ENCODE measurements around the gene RNF152.

RNF152 gene

DNA sequence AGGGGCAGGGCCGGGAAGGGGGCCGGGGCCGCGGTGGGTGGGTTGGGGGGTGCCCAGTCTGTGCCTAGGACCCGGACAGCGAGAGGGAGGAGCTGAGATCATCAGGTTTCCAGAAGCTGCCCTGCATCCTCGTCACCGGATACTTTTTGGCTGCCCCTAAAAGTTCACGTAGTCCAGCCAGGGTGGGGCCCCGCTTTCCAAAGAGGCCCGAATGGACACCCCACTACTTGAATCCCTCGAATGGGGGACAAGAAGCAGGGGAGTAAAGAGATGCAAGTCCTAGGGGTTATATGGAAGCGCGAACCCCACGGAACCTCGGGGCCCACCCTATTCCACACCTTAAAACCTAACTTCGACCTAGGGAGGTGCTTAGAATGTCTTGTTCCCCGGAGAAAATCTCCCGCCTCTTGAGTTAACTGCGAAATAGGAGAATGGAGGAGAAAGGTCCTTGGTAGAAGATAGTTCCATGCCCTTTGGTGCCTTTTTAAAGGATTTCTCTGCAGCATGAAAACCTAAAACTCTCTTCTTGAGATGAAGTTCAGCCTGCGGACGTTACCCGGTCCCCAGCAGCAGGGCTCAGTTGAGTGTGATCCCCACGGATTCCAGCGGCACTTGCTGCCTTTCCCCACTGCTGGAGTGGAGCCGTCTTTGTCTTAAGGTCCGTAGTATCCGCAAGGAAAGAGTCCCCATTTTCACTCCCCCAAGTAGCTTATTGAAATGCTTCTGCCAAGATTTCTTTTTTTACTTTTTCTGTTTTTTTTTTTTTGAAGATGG is 2.1 kb upstream of the RNF152 start:
- DNase-seq (ENCODE audit: low spot score): no peak

DNA sequence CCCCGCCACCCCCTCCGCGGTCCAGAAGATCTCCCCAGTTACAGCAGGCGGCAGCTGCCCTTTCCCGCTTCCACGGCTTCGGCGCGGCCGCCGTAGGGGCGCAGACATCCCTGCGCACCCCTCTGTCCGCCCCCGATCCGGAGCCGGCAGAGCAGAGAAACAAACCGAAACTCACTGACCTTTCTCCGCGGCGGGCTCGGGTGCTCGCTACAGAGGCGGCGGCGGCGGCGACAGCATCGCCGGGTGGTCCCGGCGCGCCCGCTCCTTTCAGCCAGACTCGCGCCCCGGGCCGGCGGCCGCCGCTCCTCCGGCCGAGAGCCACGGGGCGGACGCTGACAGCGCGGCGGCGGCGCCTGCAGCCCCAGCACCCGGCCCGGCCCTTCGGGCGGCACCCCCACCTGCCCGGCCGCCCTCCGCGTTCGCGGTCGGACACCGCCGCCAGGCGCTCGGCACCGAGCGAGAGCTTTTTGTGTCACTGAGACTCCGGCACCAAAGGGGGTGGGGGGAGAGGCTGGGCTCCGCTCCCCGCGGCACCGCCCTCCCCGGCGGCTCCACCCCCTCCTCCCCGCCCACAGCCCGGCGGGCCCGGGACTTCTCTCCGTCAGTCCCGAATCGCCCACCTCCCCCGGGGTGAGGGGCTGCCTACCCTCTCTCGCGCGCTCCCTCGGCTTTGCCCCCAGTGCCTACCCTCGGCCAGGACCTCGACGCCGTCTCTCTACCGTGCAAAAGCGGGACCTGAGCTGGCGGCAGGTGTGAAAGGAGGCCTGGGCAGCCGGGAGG is 1.4 kb upstream of the RNF152 start:
- peak; percentile 88 for DNase-seq (ENCODE audit: low spot score)

DNA sequence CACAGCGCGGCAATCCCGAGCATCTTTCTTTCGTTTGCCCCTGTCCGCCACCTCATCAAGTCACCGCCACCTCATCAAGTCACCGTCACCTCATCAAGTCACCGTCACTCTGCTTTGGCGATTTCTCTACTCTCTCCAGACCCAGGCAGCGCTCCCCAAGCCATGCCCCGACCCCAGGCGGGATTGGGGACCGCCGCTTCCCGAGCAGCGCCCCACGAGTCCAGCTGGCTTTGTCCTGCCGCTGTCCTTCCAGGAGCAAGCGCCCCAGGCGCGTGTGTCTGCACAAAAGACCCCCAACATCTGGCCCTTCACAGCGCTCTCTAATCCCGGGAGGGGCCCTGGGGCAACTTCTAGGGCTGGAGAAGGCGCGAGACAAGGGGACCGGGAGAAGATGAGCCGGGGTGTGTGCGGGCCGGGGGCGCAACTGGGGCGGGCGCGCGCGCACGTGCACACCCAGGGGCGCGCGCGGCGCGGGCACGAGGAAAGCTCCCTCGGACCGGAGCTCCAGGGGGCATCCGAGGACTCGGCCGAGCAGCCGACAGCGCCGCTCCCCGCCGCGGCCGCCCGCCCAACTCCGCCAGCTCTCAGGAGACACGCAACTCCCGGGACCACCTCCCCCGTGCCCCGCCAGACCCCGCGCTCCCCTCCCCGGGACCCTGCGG is 633 bp upstream of the RNF152 start:
- DNase-seq (ENCODE audit: low spot score): peak; percentile 80

DNA sequence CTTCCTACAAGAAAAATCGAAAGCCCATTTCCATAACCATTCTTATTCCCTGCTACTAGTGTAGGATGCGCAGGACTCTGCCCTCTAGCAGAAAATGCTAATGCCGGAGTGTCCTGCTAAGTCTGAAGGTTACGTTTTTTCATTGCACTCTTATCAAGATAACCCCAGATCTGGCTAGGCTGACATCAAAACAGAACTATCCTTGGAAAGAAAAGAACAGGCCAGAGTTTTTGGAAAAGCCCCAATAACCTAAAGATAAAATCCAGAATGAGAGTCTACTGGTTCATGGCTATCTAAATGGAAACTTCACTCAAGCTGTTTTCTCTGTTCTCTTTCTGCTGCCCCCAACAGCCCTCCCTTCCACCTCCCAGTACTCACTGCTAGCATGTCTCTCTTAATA is 913 bp downstream of the RNF152 start:
- DNase-seq (ENCODE audit: low spot score): no peak

DNA sequence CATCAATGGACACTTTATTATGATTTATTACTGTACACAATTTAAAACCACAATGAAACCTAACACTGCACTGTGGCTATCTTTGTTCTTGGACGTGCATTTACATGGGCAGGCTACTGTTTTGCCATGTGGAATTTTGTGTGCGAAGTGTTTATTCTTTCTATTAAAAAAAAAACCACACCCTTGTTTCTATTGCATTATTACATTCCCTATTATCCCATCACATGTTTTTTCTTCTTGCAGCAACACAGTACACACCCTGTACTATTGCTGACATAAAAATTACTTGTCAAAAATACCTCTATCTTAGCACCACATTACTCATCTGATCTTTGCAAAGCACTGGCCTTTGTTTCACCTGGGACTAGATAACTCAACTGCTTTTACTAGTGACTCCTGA is 1.5 kb downstream of the RNF152 start:
- no peak for DNase-seq (ENCODE audit: low spot score)

DNA sequence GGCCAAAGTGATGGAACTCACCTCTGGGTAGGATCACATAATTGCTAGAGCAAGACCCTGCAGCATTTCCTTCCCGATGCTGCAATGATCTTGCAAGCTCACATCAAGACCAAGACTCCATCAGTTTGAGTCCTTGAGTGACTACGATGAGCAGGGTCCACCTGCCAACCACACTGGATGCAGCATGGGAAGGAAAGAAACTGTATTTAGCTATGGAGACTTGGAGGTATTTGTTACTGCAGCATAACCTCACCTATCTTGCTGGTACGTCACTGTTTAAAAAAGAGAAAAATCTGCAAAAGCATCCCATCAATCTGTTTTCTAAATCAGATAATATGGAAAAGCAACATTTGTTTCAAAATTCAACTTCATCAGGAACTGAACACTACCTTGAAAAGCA is 2.5 kb downstream of the RNF152 start:
- no peak for DNase-seq (ENCODE audit: low spot score)

DNA sequence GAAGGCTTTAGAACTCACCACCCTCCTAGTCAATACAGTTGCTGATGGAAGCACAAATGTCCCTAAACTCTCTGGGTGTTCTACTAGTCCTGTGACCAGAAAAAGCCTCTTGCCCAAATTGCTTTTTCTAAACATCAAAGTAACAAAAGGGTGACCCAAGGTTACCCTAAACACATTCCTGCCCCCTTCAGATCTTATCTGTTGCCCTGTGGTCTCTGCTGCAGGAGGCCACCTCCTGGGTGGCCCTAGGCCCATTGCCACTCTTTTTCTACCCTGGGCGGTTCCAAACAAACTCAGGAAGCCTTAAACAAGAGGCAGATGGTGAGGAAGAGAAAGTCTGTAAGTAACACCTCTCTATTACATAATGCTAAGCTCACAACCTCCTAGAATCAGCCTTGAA is 3.3 kb downstream of the RNF152 start:
- no peak for DNase-seq (ENCODE audit: low spot score)

DNA sequence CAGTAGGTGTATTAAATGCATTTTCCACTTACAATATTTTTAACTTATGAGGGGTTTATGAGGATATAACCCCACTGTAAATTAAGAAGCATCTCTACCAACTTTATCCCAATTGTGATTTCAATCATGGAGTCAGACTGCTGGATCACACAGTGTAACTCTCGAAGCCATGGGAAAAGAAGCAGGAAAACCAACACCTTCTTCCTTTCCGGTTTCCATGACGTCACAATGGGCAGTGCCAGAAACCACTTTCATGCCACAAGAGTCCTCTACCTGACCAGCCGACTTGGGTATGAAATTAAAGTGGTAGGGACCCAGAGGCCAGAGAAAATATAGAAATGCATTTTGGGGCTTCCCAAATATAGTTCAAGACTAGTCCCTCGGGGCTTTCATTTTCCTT is 4.2 kb downstream of the RNF152 start:
- no peak for DNase-seq (ENCODE audit: low spot score)

DNA sequence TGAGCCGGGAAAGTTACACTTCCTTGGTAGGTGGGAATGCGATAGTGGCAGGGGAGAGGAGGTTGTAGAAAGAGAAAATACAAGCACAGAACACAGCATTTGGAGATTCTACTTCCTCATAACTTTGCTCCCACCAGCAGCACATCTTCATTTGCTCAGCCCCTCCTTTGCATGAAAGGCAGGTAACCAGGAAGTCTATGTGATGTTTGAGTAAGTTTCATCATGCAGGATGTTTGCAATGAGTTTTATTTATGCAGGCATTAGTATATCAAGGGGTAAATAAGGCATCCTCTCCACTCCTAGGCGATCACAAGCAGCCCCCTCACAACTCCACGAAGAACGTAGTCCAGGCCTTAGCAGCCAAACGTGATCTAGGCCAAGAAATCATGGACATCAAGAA is 5.0 kb downstream of the RNF152 start:
- DNase-seq (ENCODE audit: low spot score): no peak

DNA sequence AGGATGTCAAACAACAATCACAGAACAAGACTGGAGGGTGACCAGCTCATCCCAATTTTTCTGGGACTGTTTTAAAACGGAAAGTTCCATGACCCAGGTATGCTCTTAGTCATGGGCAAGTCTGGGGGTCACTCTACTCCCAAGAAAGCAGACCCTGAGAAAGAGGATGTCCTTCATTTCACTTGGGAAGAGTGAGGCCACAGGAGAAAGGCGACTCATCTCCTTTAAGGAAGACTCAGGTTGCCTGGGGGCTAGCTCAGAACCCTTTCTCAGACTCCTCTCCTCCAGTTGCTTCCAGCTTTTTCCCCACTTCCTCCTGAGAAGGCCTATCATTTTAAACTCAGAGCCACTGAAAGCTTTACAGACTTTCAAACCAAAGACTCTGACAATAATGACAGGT is 9.3 kb downstream of the RNF152 start:
- DNase-seq (ENCODE audit: low spot score): no peak

DNA sequence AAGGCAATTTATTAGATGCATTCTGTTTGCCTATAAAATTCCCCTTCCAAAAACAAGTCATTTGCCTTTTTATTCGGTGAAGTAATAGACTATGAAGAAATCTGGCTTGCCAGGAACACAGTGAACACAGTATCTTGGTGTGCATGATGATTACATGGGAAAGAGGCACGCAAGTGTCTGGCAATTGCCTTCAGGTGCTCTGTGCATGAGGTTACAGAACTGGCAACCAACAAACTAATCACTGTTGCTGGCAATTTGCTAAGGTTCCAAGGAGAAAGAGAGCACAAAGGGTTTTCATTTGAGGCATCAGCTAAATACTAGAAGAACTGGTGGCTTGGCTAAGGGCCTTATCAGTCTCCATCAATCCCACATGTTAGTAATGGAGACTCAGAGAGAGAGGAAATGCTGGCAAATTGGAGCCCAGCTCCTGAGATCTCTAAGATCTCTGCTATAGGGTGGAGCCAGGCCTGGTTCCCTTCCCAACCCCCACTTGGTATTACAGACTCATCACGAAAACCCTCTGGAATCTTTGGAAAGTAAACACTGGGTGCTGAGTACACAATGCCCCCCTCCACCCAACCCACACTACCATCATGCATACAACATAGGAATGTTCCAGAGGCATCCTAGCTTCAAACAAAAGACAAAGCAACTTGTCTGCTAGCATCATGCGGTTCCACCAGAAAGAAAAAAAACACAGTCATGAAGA is 10.4 kb downstream of the RNF152 start:
- DNase-seq (ENCODE audit: low spot score): no peak

DNA sequence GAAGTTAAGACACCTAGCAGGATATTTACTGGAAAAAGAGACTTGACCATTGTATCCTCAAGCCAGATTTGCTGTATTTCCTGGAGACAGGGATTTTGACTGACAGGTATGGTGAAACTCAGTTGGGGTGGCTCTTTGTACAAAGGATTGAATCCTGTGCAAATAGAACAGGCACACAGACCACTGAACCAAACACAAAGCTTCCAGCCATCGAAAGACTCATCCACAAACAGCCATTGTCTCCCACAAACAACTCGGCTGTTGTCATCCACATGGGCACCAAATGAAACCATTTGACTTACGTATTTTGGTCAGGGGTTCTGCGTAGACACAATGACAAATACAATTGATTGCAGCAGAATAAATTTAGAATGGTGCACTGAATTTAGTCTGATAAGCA is 15.9 kb downstream of the RNF152 start:
- no peak for DNase-seq (ENCODE audit: low spot score)

DNA sequence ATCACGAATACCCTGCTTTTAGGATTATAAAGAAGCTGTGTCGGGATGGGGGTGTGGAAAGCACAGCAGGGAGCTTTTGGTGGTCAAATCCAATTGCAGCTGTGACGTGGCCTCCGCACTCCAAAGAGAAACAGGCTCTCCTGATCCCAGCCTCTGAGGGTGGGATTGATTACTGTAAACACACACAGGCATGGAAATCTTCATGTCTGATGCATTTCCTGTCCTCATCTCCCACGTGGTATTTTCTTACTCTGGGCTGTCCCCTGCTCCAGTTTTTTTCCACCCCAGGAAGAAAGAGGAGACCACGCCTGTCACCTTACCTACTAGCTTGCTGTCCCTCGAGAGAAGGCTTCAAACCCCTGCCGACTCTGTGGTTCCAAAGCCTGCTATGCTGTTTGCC is 22.7 kb downstream of the RNF152 start:
- no peak for DNase-seq (ENCODE audit: low spot score)

DNA sequence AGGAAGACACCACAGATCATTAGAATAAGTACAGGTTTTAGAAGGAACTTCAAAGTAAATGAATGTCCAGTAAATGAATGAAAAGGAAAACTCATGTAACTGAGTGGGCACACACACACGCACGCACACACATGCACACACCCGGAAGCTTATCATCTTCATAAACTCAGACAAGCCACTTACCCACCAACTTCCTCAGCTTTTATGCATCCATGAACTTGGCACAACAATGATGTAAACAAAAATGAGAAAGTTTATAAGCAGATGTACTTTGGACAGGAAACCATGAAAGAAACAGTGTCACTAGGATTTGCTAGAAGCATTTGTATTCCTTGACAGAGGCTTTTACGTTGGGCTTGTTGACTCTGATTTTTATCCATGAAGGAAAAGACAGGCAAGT is 23.2 kb downstream of the RNF152 start:
- DNase-seq (ENCODE audit: low spot score): no peak

DNA sequence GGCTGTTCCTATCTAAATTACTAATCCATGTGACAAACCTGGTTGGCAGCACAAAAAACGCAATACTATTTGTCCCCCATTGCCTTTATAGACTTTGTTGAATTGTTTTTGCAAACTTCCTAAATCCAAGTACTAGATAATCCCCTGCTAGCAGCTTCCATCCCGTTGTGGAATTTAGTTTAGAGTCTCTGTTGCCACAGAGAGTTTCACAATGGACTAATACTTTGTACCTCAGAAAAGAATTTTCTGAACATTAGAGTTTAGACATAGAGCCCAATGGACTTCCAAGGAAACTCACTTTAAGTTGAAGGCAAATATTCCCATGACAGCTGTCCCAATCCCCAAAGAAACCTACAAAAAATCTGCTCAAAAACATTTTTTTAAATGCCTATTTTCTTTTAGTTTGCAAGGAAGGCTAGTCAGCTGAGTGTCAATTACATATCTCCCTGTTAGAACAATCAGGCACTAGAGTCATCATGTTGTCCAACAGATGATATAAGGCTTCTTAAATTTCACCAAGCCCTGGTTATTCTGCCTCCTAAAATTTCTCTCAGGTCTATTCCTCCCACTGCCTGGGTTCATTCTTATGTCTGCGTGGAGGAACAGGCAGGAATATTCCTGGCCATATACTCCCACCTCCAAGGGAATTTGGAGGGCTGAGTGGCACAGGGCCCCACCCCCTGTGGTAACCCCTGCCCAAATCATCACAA is 27.2 kb downstream of the RNF152 start:
- DNase-seq (ENCODE audit: low spot score): no peak

DNA sequence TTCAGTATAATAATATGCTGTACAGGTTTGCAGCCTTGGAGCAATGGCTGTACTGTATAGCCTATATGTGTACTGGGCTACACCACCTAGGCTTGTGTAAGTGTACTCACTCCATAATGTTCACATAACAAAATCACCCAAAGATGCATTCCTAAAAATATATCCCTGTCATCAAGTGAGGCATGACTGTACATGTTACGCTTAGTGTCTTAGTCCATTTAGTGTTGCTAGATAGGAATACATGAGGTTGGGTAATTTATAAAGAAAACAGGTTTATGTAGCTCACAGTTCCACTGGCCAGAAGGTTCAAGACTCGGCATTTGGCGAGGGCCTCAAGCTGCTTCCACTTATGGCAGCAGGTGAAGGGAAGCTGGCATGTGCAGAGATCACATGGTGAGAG is 31.4 kb downstream of the RNF152 start:
- DNase-seq (ENCODE audit: low spot score): no peak

DNA sequence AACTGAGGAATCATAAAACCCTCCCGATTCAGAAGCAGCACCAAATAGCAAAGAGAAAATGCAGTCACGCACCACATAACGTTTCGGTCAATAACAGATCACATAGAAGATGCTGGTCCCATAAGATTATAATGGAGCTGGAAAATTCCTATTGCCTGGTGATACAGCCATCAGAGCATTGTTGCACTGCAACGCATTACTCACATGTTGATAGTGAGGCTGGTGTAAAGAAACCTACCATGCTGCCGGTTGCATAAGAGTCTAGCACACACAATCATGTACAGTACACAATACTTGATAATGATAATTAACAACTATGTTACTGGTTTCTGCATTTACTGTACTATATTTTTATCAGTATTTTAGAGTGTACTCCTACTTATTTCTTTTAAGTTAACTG is 32.5 kb downstream of the RNF152 start:
- DNase-seq (ENCODE audit: low spot score): no peak

DNA sequence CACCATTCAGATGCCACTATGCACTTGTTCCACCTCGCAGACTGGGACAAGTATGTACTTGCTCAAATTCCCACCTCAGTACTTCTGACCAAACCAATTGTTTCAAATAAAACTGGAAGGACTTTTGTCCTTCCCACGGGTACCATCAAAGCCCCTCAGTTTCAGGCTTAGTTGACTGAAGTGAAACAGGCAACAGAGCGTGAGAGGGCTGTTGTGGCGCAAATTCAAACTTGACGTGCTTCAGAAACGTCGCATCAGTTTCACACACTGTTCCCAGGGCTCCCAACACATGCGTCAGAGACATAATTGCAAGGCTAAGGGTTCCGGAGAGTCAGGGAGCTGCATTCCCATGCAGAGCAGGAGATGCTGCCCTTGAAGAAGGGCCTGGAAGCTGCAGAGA is 33.7 kb downstream of the RNF152 start:
- no peak for DNase-seq (ENCODE audit: low spot score)

DNA sequence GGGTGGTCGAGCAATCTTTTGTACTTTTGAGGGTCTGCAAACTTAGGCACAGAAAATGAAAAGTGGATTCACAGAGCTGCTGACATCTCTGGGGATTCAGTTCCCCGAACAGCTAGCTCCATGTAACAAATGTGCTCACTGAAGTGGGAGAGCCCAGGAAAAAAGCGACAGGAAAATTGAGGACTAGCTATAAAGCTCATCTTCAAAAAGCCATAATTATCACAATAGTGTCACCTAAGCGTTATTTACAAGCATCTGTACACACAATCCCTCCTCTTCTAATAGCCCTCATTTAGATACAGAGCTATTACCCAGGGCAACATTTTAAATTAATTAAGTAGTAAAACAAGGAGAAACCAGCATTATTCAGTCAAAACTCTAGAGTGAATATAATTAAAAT is 36.1 kb downstream of the RNF152 start:
- no peak for DNase-seq (ENCODE audit: low spot score)

DNA sequence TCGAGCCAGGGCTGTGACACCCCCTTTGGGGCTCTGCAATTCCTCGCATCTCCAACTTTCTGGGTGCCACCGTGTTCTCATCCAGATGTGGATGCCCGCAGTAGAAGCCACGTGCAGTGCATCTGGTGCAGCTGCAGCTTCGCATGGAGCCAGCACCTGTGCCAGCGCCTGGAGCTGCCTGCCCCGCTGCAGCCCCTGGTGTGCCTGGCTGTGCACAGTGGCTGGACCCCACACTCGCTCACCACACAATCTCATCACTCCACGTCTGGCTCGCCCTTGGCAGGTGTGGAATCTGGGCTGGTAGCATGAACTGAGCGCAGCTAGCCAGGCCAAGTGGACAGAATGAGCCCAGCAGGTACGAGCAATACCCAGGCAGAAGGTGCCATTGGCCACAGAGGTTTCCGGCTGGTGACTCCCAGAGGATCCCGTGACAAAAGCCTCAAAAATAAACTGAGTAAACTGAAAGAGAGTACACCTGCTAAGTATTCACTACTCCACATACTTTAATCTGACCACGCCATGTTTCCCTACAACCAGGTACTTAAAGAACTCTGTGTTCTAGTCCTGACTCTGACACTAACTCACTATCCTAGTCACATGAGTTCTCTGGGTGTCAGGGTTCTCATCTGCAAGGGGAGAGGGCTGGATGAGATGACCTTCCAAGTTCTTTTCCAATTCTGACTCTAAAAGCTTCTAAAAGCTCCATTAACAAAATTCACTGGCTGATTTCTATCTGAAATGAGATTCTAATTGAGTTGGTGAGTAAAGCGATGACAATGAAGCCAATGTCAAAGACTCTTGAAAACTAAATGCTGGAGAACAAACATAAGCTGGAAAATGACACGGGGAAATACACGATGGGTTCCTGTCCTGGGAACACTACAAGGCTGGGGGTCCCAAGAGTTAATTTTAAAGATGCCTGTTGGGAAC is 37.1 kb downstream of the RNF152 start:
- no peak for DNase-seq (ENCODE audit: low spot score)

All from ecto neural progenitor cell (in vitro differentiated cells).